Panc1 (cell line): ENCODE results near the gene ARL15. TPM values are rescaled to one million over a fixed set of nuclear protein-coding genes. Genes with fewer than 3 reads are reported as not detected.

Source experiments
- ATAC-seq: fragments of 200-7000 bp; cut with Tn5 transposase; 2 replicates; pipeline ENCODE4 v1.9.1; 2020; ENCODE audit warnings: mild to moderate bottlenecking, moderate library complexity
- BruUV-seq: library from RNA; stranded (reverse); fragments of 400-500 nt; replicated peaks from 2 replicates; lab custom pipeline; 2021; lab: Mats Ljungman, UMichigan
- CTCF ChIA-PET: fragments of 300-600 bp; sonication (Branson Sonifier 250); formaldehyde crosslinking; loops from one replicate; lab custom pipeline; 2022; ENCODE audit warnings: antibody characterized with exemption; lab: Charles Lee
- POLR2A ChIA-PET: fragments of 300-600 bp; sonication (Branson Sonifier 250); formaldehyde crosslinking; loops from one replicate; lab custom pipeline; 2022; ENCODE audit warnings: antibody characterized with exemption; lab: Charles Lee
- DNase-seq: peaks from one replicate; pipeline ENCODE4 v3.0.0-alpha.2; 2010; ENCODE audit warnings: low read depth, low spot score
- H3K27ac ChIP-seq: 2 replicates; pipeline ENCODE4 v1.5.1; 2011; ENCODE audit warnings: mild to moderate bottlenecking, low read length, inconsistent platforms
- H3K27me3 ChIP-seq: fragments of 200-500 bp; sonication (Bioruptor generic); 2 replicates; pipeline ENCODE4 v1.6.0; 2014; ENCODE audit warnings: low read length, inconsistent platforms; ENCODE audit not compliant: control insufficient read depth, insufficient read depth
- H3K36me3 ChIP-seq: fragments of 200-500 bp; sonication (Bioruptor generic); 2 replicates; pipeline ENCODE4 v1.5.1; 2014; ENCODE audit warnings: inconsistent platforms, mild to moderate bottlenecking, low read length, moderate library complexity; ENCODE audit not compliant: control insufficient read depth, insufficient read depth
- H3K4me1 ChIP-seq: 2 replicates; pipeline ENCODE4 v1.5.1; 2011; ENCODE audit warnings: inconsistent platforms, mild to moderate bottlenecking, low read length, moderate library complexity; ENCODE audit not compliant: control insufficient read depth, insufficient read depth
- H3K4me3 ChIP-seq, 2 experiments: 2 replicates each; pipeline ENCODE4 v1.5.1; 2011 to 2012; ENCODE audit warnings: low read depth in 2 of 2, low read length in 2 of 2, mild to moderate bottlenecking in 2 of 2, inconsistent platforms in 1 of 2, moderate library complexity in 1 of 2
- H3K9me3 ChIP-seq: fragments of 200-500 bp; sonication (Bioruptor generic); 2 replicates; pipeline ENCODE4 v1.5.1; 2014; ENCODE audit warnings: low read depth, mild to moderate bottlenecking, inconsistent platforms, low read length, moderate library complexity; ENCODE audit not compliant: control insufficient read depth, insufficient read depth
- CTCF ChIP-seq: fragments of 450-650 bp; IDR thresholded peaks from 2 replicates; pipeline ENCODE4 v1.5.1; 2017; ENCODE audit warnings: mild to moderate bottlenecking
- POLR2AphosphoS5 ChIP-seq: IDR thresholded peaks from 2 replicates; pipeline ENCODE4 v1.6.1; 2012; ENCODE audit warnings: mild to moderate bottlenecking, low read depth, low read length, moderate library complexity
- REST ChIP-seq, 2 experiments: IDR thresholded peaks; 2 replicates each; pipeline ENCODE4 v1.6.1; 2011 to 2012; ENCODE audit warnings: low read depth in 2 of 2, control low read depth in 1 of 2, low read length in 1 of 2, mild to moderate bottlenecking in 1 of 2, moderate library complexity in 1 of 2; ENCODE audit not compliant: insufficient read depth in 1 of 2
- SIN3A ChIP-seq: IDR thresholded peaks from 2 replicates; pipeline ENCODE4 v1.6.1; 2012; ENCODE audit warnings: low read depth, mild to moderate bottlenecking, low read length, moderate library complexity, borderline replicate concordance; ENCODE audit not compliant: insufficient read depth
- TCF7L2 ChIP-seq: IDR thresholded peaks from 2 replicates; pipeline ENCODE4 v1.6.1; 2011; ENCODE audit warnings: mild to moderate bottlenecking, low read depth, low read length, inconsistent platforms
- in situ Hi-C: cut with HindIII; loops from 2 replicates; pipeline ENCODE4 v1.10.0; 2016; ENCODE audit warnings: low sequenced_read_pairs, low pct_unique_long_range_greater_than_20kb
- intact Hi-C: fragments of 100-400 bp; cut with micrococcal nuclease; formaldehyde crosslinking; loops from one replicate; pipeline ENCODE4 v1.10.0; 2022; ENCODE audit not compliant: unreplicated experiment
- total RNA-seq: library from RNA; stranded (reverse); gene quantifications from one replicate; pipeline ENCODE4 v1.2.1, GENCODE V29; 2021; ENCODE audit not compliant: unreplicated experiment

Gene ARL15
- total RNA-seq, 1 experiment from 2014 or later, result 16.5 TPM

GRCh38 chr5:54093081-54093492, 217.3 kb downstream of the ARL15 start:
- TF ChIP-seq POLR2AphosphoS5 (no peak), CTCF (no peak), SIN3A (no peak), TCF7L2 (no peak), REST (IDR thresholded peaks at IDR 0.05; ENCODE audit: insufficient read depth in 1 of 2, low read depth in 2 of 2, low read length in 1 of 2) (no peak)
- Histone ChIP-seq H3K27ac (no peak overlapping the region), H3K36me3 (no peaks in the 10 kb centered on the region), H3K4me1 (no peaks in the 10 kb centered on the region), H3K4me3 (no peak overlapping the region), H3K27me3 (no peaks in the 10 kb centered on the region), H3K9me3 (no peaks in the 10 kb centered on the region)
- POLR2A ChIA-PET, result no interaction called here
- DNase-seq (no peak), ATAC-seq (no peak)
- CTCF ChIA-PET, result no interaction called here
- no TSS peak for BruUV-seq
- in situ Hi-C loops, result no loop called here
- intact Hi-C loops, result no loop called here

DNA sequence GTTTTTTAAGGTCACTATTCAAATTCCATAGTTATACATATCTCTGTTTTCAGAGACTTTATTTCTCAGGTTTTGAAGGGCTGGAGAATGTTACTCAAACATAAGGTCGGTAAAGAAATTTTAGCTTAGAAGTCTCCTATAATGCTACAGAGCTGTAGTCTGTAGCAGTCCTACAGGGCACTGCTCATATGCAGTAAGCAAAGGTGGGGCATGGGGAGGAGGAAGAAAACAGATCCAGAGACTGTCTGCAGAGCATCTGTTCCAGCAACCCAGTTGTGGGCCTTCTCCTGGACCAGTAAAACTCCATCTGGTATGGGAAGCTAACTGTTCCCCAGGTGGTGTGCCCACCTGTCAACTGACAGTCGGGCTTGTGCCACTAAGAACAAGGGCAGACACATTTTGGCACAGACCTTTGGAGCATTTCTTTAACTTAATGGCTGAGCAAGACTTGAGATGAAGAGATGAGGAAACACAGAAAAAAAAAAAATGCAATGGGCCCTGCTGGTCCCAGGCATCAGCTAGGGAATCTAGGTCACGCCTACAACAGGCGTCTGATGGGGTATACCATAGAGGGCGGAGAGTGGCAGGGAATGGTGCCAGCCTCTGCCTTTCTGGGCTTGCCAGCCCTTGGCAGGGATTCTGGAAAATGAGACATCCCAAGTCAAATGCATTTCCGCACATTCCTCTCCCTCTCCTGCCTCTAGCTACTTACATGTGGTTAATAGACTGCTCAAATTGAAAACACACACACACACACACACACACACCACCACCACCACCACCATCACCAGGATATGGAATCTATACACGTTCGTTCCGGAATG, 218.9 kb downstream of the ARL15 start:
- H3K9me3 ChIP-seq, result no peaks in the 10 kb centered on the region
- no peak overlapping the region for H3K27ac ChIP-seq
- DNase-seq (no peak), ATAC-seq (no peak)
- ChIA-PET CTCF (no interaction called here), POLR2A (no interaction called here)
- intact Hi-C loops, result no loop called here
- in situ Hi-C loops, result no loop called here
- no peaks in the 10 kb centered on the region for H3K36me3 ChIP-seq
- no TSS peak for BruUV-seq
- no peaks in the 10 kb centered on the region for H3K27me3 ChIP-seq
- no peak for TF ChIP-seq TCF7L2
- TF ChIP-seq REST (IDR thresholded peaks at IDR 0.05; ENCODE audit: insufficient read depth in 1 of 2, low read depth in 2 of 2, low read length in 1 of 2), result no peak
- TF ChIP-seq POLR2AphosphoS5, result no peak
- TF ChIP-seq CTCF, result no peak
- no peak for TF ChIP-seq SIN3A
- H3K4me1 ChIP-seq, result no peaks in the 10 kb centered on the region
- H3K4me3 ChIP-seq, result no peak overlapping the region
